ENCODE measurements around the gene ELFN2.

ELFN2 gene

GRCh38 chr22:37343863-37344734 is 83.2 kb downstream of the ELFN2 start:
- DNase-seq (ENCODE audit: insufficient read length) = no peak
- TF ChIP-seq TAF1 (IDR thresholded peaks at IDR 0.05; ENCODE audit: borderline replicate concordance, low read depth, low read length) (no peak), POLR2A (IDR thresholded peaks at IDR 0.05; ENCODE audit: low read depth, low read length) (no peak), POLR2AphosphoS5 (IDR thresholded peaks at IDR 0.05; ENCODE audit: low read depth, low read length) (no peak)
- FAIRE-seq = no peak

- no peak for DNase-seq (ENCODE audit: insufficient read length)
- FAIRE-seq = no peak
- TF ChIP-seq POLR2A (IDR thresholded peaks at IDR 0.05; ENCODE audit: low read depth, low read length) (no peak), POLR2AphosphoS5 (IDR thresholded peaks at IDR 0.05; ENCODE audit: low read depth, low read length) (no peak), TAF1 (IDR thresholded peaks at IDR 0.05; ENCODE audit: borderline replicate concordance, low read depth, low read length) (no peak)
Observed at GRCh38 chr22:37343348-37343747, 83.9 kb downstream of the ELFN2 start.

- DNase-seq (ENCODE audit: insufficient read length) (no peak), FAIRE-seq (no peak)
- TF ChIP-seq TAF1 (IDR thresholded peaks at IDR 0.05; ENCODE audit: borderline replicate concordance, low read depth, low read length) = no peak
- no peak for TF ChIP-seq POLR2AphosphoS5 (IDR thresholded peaks at IDR 0.05; ENCODE audit: low read depth, low read length)
- TF ChIP-seq POLR2A (IDR thresholded peaks at IDR 0.05; ENCODE audit: low read depth, low read length) = no peak
Observed at GRCh38 chr22:37342065-37342464, 85.2 kb downstream of the ELFN2 start.

- TF ChIP-seq POLR2AphosphoS5 (IDR thresholded peaks at IDR 0.05; ENCODE audit: low read depth, low read length) = no peak
- TF ChIP-seq TAF1 (IDR thresholded peaks at IDR 0.05; ENCODE audit: borderline replicate concordance, low read depth, low read length) = no peak
- no peak for TF ChIP-seq POLR2A (IDR thresholded peaks at IDR 0.05; ENCODE audit: low read depth, low read length)
- DNase-seq (ENCODE audit: insufficient read length) (no peak), FAIRE-seq (no peak)
Observed at GRCh38 chr22:37340331-37341262, 86.7 kb downstream of the ELFN2 start.

- TF ChIP-seq POLR2AphosphoS5 (IDR thresholded peaks at IDR 0.05; ENCODE audit: low read depth, low read length) (no peak), TAF1 (IDR thresholded peaks at IDR 0.05; ENCODE audit: borderline replicate concordance, low read depth, low read length) (no peak), POLR2A (IDR thresholded peaks at IDR 0.05; ENCODE audit: low read depth, low read length) (no peak)
- FAIRE-seq (no peak), DNase-seq (ENCODE audit: insufficient read length) (no peak)
Observed at GRCh38 chr22:37338539-37339246, 88.6 kb downstream of the ELFN2 start.

- FAIRE-seq (no peak), DNase-seq (ENCODE audit: insufficient read length) (no peak)
- TF ChIP-seq POLR2AphosphoS5 (IDR thresholded peaks at IDR 0.05; ENCODE audit: low read depth, low read length) = no peak
- no peak for TF ChIP-seq TAF1 (IDR thresholded peaks at IDR 0.05; ENCODE audit: borderline replicate concordance, low read depth, low read length)
- TF ChIP-seq POLR2A (IDR thresholded peaks at IDR 0.05; ENCODE audit: low read depth, low read length) = no peak
Observed at GRCh38 chr22:37337204-37337943, 89.9 kb downstream of the ELFN2 start.

- FAIRE-seq (no peak), DNase-seq (ENCODE audit: insufficient read length) (no peak)
- TF ChIP-seq TAF1 (IDR thresholded peaks at IDR 0.05; ENCODE audit: borderline replicate concordance, low read depth, low read length) (no peak), POLR2A (IDR thresholded peaks at IDR 0.05; ENCODE audit: low read depth, low read length) (no peak), POLR2AphosphoS5 (IDR thresholded peaks at IDR 0.05; ENCODE audit: low read depth, low read length) (no peak)
Observed at GRCh38 chr22:37336579-37336978, 90.7 kb downstream of the ELFN2 start.

- TF ChIP-seq POLR2AphosphoS5 (IDR thresholded peaks at IDR 0.05; ENCODE audit: low read depth, low read length) (no peak), POLR2A (IDR thresholded peaks at IDR 0.05; ENCODE audit: low read depth, low read length) (no peak), TAF1 (IDR thresholded peaks at IDR 0.05; ENCODE audit: borderline replicate concordance, low read depth, low read length) (no peak)
- DNase-seq (ENCODE audit: insufficient read length) (no peak), FAIRE-seq (no peak)
Observed at GRCh38 chr22:37335806-37336199, 91.5 kb downstream of the ELFN2 start.

GRCh38 chr22:37334859-37335805 is 92.1 kb downstream of the ELFN2 start:
- no peak for FAIRE-seq
- no peak for DNase-seq (ENCODE audit: insufficient read length)

More at GRCh38 chr22:37334859-37335805, 92.1 kb downstream of the ELFN2 start:
- TF ChIP-seq TAF1 (IDR thresholded peaks at IDR 0.05; ENCODE audit: borderline replicate concordance, low read depth, low read length) = no peak
- no peak for TF ChIP-seq POLR2A (IDR thresholded peaks at IDR 0.05; ENCODE audit: low read depth, low read length)
- no peak for TF ChIP-seq POLR2AphosphoS5 (IDR thresholded peaks at IDR 0.05; ENCODE audit: low read depth, low read length)
